Measurements from ENCODE around the gene DAZAP1.
"Not testable (repeated sequence)": the region's sequence is repeated elsewhere in the genome, so short reads cannot be mapped to it uniquely, and the experiment has no call there.

The DAZAP1 gene

DNA sequence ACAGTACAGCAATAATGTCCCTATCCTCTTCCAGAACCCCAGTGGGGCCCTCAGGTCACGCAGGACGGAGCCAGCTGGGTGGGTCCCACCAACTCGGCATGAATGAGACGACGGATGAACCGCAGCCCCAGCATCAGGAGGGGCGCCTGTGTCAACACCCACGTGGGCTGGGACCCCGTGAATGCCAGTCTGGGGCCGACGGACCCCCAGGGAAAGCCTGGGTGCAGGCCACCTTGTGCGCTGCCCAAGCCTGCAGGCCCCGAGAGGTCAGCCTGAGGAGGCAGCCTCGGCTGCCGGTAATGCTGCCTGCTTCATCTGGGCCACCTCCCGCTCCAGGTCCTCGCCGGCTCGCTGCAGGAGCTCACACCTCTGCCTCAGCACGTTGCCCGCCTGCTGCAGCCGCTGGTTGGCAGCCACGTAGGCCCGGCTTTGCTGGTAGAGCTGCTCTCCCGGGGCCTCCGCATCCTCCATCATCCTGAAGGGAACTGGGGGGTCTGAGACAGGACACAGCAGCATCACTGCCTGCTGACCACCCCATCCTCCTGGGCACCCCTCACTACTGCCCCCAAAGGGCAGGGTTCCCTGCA, 67.5 kb downstream of the DAZAP1 start:
- DNase-seq: no peak

- no peak for DNase-seq
Measured at GRCh38 chr19:1475751-1476437, 68.5 kb downstream of the DAZAP1 start.

- not testable (repeated sequence) for DNase-seq
Measured at GRCh38 chr19:1477056-1477455, 69.7 kb downstream of the DAZAP1 start.

- peak; percentile 94 for DNase-seq
Measured at GRCh38 chr19:1478934-1479707, 71.7 kb downstream of the DAZAP1 start, which contains the start of gene C19orf25. C19orf25 (minus strand) TSS chr19:1479215; CDS start chr19:1478903, 312 bp downstream.

GRCh38 chr19:1481224-1481892, 74.0 kb downstream of the DAZAP1 start:
- DNase-seq: no peak

DNA sequence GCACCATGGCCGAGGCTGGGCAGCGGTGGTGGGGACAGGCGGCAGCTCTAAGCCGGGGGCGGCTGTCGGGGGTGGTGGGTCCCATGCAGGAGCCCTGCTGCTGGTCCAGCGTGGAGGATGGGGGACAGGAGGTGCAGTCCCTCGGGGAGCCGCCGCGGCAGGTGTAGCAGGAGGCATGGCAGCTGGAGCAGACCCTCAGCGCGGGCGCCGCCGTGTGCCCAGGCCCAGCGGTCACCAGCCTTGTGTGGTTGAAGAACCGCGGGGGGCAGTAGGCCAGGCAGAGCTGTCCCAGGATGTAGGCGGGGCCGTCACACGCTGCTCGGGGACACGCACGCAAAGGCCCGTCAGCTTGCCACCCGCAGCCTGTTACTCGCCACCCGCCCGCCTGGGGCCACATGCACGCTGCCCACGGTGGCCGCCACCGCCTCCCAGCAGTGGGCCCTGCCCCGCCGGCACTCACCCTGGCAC, 74.5 kb downstream of the DAZAP1 start:
- no peak for DNase-seq

DNA sequence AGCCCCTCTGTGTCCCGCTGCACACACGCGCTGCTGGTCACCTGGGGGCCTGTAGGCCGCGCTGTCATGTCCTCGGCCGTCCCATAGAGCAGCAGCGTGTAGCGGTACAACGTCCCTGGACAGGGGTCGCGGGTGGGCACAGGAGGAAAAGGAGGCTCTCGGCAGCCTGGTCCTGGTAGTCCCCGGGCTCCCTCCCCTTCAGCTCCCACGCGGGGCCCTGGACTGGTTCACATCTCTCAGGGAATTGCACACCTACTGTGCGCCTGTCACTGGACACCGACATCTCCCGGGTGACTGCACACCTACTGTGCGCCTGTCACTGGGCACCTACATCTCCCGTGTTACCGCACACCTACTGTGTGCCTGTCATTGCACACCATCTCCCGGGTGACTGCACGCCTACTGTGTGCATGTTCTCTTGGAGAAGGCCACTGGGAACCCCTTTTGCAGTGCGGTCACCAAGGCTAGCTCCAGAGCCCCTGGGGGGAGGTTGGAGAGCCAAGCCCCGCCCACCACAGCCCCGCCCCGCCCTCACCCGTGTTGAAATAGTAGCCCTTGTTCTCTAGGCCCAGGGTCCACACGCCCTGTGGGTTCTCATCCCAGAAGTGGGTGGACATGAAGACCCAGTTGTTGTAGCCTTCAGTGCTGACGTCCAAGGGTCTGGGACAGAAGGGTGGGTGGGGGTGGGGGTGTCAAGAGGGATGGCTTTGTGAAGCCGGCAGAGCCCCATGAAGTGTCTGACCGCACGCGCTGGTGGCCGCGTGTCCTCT, 75.2 kb downstream of the DAZAP1 start:
- DNase-seq: no peak

GRCh38 chr19:1483131-1483978, 76.0 kb downstream of the DAZAP1 start:
- DNase-seq: no peak

- no peak for DNase-seq
Measured at GRCh38 chr19:1483979-1484428, 76.6 kb downstream of the DAZAP1 start.
